ENCODE measurements around the gene GPR107. TPM values are rescaled to one million over a fixed set of nuclear protein-coding genes. Genes with fewer than 3 reads are reported as not detected.
A peak's percentile ranks its signal among the peaks of the same experiment; 100 is the strongest.

The GPR107 gene
- total RNA-seq, 6 donors from 2014 or later: 26.5 to 44.4 (median 35.3) TPM

GRCh38 chr9:130104491-130105193 is 50.9 kb downstream of the GPR107 start:
- DNase-seq (no peak), ATAC-seq (ENCODE audit: low FRiP score in 2 of 2) (no peak)
- H3K4me3 ChIP-seq: no peak overlapping the region
- peaks cover 16 to 85% (median 66%) of the 10 kb centered on the region in 4 donors for H3K36me3 ChIP-seq
- H3K4me1 ChIP-seq: no peaks in the 10 kb centered on the region
- H3K27me3 ChIP-seq: no peaks in the 10 kb centered on the region
- H3K27ac ChIP-seq: no peak overlapping the region
- WGBS, 2 donors: 69 to 71% methylated on average over 3 to 4 of the region's 4 CpGs
- no peak for TF ChIP-seq EP300 (IDR thresholded peaks at IDR 0.05)
- H3K9me3 ChIP-seq: no peaks in the 10 kb centered on the region

GRCh38 chr9:130106860-130107233 is 53.1 kb downstream of the GPR107 start:
- H3K4me3 ChIP-seq: no peak overlapping the region
- ATAC-seq (ENCODE audit: low FRiP score in 2 of 2) (no peak), DNase-seq (no peak)
- H3K27ac ChIP-seq: no peak overlapping the region
- no peaks in the 10 kb centered on the region for H3K9me3 ChIP-seq
- H3K27me3 ChIP-seq: no peaks in the 10 kb centered on the region
- no peaks in the 10 kb centered on the region for H3K4me1 ChIP-seq
- peaks cover 6 to 89% (median 68%) of the 10 kb centered on the region in 4 donors for H3K36me3 ChIP-seq
- TF ChIP-seq CTCF (IDR thresholded peaks at IDR 0.05): no peak
- no peak for TF ChIP-seq POLR2A (IDR thresholded peaks at IDR 0.05)
- TF ChIP-seq EP300 (IDR thresholded peaks at IDR 0.05): no peak
- no peak for TF ChIP-seq POLR2AphosphoS5 (IDR thresholded peaks at IDR 0.05)
- WGBS, 2 donors: 100% methylated on average over 1 to 2 of the region's 2 CpGs

- 31 to 46% methylated on average over 10 of the region's 10 CpGs for WGBS, 2 donors
- Histone ChIP-seq H3K4me3 (no peak overlapping the region), H3K9me3 (no peaks in the 10 kb centered on the region), H3K27ac (no peak overlapping the region), H3K4me1 (no peaks in the 10 kb centered on the region), H3K36me3 (peaks cover 10 to 89% (median 67%) of the 10 kb centered on the region in 4 donors), H3K27me3 (no peaks in the 10 kb centered on the region)
- peak; percentile 61 to 78 (median 67) for TF ChIP-seq CTCF (IDR thresholded peaks at IDR 0.05)
- no peak for TF ChIP-seq POLR2A (IDR thresholded peaks at IDR 0.05)
- ATAC-seq (ENCODE audit: low FRiP score in 2 of 2) (peak; percentile 69 to 90), DNase-seq (peak in 1 of 2 donors; percentile 80)
These were observed 53.6 kb downstream of the GPR107 start for GRCh38 chr9:130107234-130107861.

GRCh38 chr9:130107955-130108354 is 54.2 kb downstream of the GPR107 start:
- ATAC-seq (ENCODE audit: low FRiP score in 2 of 2): no peak
- H3K4me1 ChIP-seq: no peaks in the 10 kb centered on the region
- 94 to 97% methylated on average over 2 of the region's 2 CpGs for WGBS, 2 donors
- TF ChIP-seq CTCF (IDR thresholded peaks at IDR 0.05) (no peak), POLR2A (IDR thresholded peaks at IDR 0.05) (no peak), POLR2AphosphoS5 (IDR thresholded peaks at IDR 0.05) (no peak), EP300 (IDR thresholded peaks at IDR 0.05) (no peak)
- H3K27ac ChIP-seq: no peak overlapping the region
- no peak overlapping the region for H3K4me3 ChIP-seq
- peaks cover 10 to 84% (median 62%) of the 10 kb centered on the region in 4 donors for H3K36me3 ChIP-seq
- H3K9me3 ChIP-seq: no peaks in the 10 kb centered on the region
- no peaks in the 10 kb centered on the region for H3K27me3 ChIP-seq
- no peak for DNase-seq

- no peak for ATAC-seq (ENCODE audit: low FRiP score in 2 of 2)
- H3K36me3 ChIP-seq: peaks cover 10 to 63% (median 46%) of the 10 kb centered on the region in 4 donors
These were observed 56.5 kb downstream of the GPR107 start for GRCh38 chr9:130110166-130110565.

More at GRCh38 chr9:130110166-130110565, 56.5 kb downstream of the GPR107 start:
- Histone ChIP-seq H3K9me3 (no peaks in the 10 kb centered on the region), H3K27ac (no peak overlapping the region), H3K27me3 (no peaks in the 10 kb centered on the region), H3K4me1 (no peaks in the 10 kb centered on the region), H3K4me3 (no peak overlapping the region)
- WGBS, 2 donors: 95 to 96% methylated on average over 5 of the region's 5 CpGs
- DNase-seq: no peak
- TF ChIP-seq POLR2AphosphoS5 (IDR thresholded peaks at IDR 0.05) (no peak), EP300 (IDR thresholded peaks at IDR 0.05) (no peak), POLR2A (IDR thresholded peaks at IDR 0.05) (no peak), CTCF (IDR thresholded peaks at IDR 0.05) (no peak)
